B cell (primary cell): ENCODE results near the gene VAV3. TPM values are rescaled to one million over a fixed set of nuclear protein-coding genes. Genes with fewer than 3 reads are reported as not detected.

Source experiments
- ATAC-seq: fragments of 200-7000 bp; cut with Tn5 transposase; one replicate; pipeline ENCODE4 v1.10.0; 2021; ENCODE audit warnings: low read depth, mild to moderate bottlenecking, moderate number of reproducible peaks, moderate library complexity
- CTCF ChIA-PET: fragments of 350-600 bp; sonication (Branson Sonifier 250); formaldehyde crosslinking; loops from one replicate; lab custom pipeline; 2021; ENCODE audit warnings: antibody characterized with exemption, inconsistent platforms; lab: Charles Lee
- POLR2A ChIA-PET: fragments of 350-600 bp; sonication (Branson Sonifier 250); formaldehyde crosslinking; loops from one replicate; lab custom pipeline; 2021; ENCODE audit warnings: antibody characterized with exemption; lab: Charles Lee
- DNase-seq: peaks from one replicate; pipeline ENCODE4 v3.0.0; 2013
- H2AFZ ChIP-seq: 2 replicates; pipeline ENCODE4 v1.6.1; 2012; ENCODE audit warnings: mild to moderate bottlenecking, low read depth, low read length; ENCODE audit not compliant: insufficient read depth, poor library complexity, severe bottlenecking
- H3K27ac ChIP-seq, 2 donors: 1 replicate in 1 of 2; 2 replicates in 1 of 2; pipeline ENCODE4 v1.5.1; 2012 to 2013; ENCODE audit warnings: low read length in 2 of 2, mild to moderate bottlenecking in 2 of 2, moderate library complexity in 1 of 2
- H3K27me3 ChIP-seq, 4 experiments: fragments of 200-600 bp in 1 of 4; sonication (generic) in 1 of 4; replicated peaks in 1 of 4; 1 replicate in 2 of 4; 2 replicates in 2 of 4; pipeline versions ENCODE4 v1.6.1 to v1.7.0; 2013 to 2016; ENCODE audit warnings: low read length in 3 of 4, mild to moderate bottlenecking in 2 of 4, mixed read lengths in 1 of 4, moderate library complexity in 1 of 4; ENCODE audit not compliant: insufficient read depth in 4 of 4, control insufficient read depth in 3 of 4; ENCODE audit errors: control extremely low read depth in 1 of 4
- H3K36me3 ChIP-seq, 2 experiments: replicated peaks in 1 of 2; 1 replicate in 1 of 2; 2 replicates in 1 of 2; pipeline versions ENCODE4 v1.6.1 to v1.7.1; 2013; ENCODE audit warnings: low read length in 1 of 2; ENCODE audit not compliant: insufficient read depth in 2 of 2, control insufficient read depth in 1 of 2; ENCODE audit errors: control extremely low read depth in 1 of 2, extremely low read depth in 1 of 2
- H3K4me1 ChIP-seq, 2 donors: fragments of 200-600 bp in 1 of 2; sonication (generic) in 1 of 2; 1 replicate in 1 of 2; 2 replicates in 1 of 2; pipeline versions ENCODE4 v1.5.1 to v1.6.1; 2013 to 2017; ENCODE audit warnings: low read length in 2 of 2; ENCODE audit not compliant: control insufficient read depth in 2 of 2, insufficient read depth in 2 of 2
- H3K4me2 ChIP-seq: replicated peaks from 2 replicates; pipeline ENCODE3; 2012; ENCODE audit warnings: mild to moderate bottlenecking, low read depth, low read length; ENCODE audit not compliant: poor library complexity, severe bottlenecking
- H3K4me3 ChIP-seq, 5 experiments: fragments of 200-600 bp in 1 of 5; sonication (generic) in 1 of 5; 1 replicate in 3 of 5; 2 replicates in 2 of 5; pipeline versions ENCODE4 v1.5.1 to v1.7.0; 2011 to 2016; ENCODE audit warnings: low read length in 4 of 5, mild to moderate bottlenecking in 4 of 5, low read depth in 2 of 5, control low read depth in 1 of 5, moderate library complexity in 1 of 5; ENCODE audit not compliant: insufficient read depth in 1 of 5; ENCODE audit errors: control extremely low read depth in 1 of 5, extremely low read depth in 1 of 5
- H3K79me2 ChIP-seq: fragments of 200-600 bp; sonication (generic); one replicate; pipeline ENCODE4 v1.6.0; 2016; ENCODE audit warnings: low read length; ENCODE audit not compliant: control insufficient read depth, insufficient read depth
- H3K9ac ChIP-seq: fragments of 200-600 bp; sonication (generic); 2 replicates; pipeline ENCODE4 v1.6.1; 2017; ENCODE audit warnings: mild to moderate bottlenecking, low read length, moderate library complexity
- H3K9me3 ChIP-seq, 3 donors: one replicate each; pipeline versions ENCODE4 v1.6.1 to v1.7.1; 2013; ENCODE audit warnings: low read length in 2 of 3; ENCODE audit not compliant: control insufficient read depth in 2 of 3, insufficient read depth in 1 of 3; ENCODE audit errors: control extremely low read depth in 1 of 3
- H4K20me1 ChIP-seq: 2 replicates; pipeline ENCODE4 v1.6.0; 2012; ENCODE audit warnings: mild to moderate bottlenecking, low read length; ENCODE audit not compliant: insufficient read depth, control insufficient read depth, poor library complexity, severe bottlenecking
- H3K27ac Mint-ChIP-seq: one replicate; pipeline ENCODE4 v1.8.0; 2021; ENCODE audit warnings: mixed read lengths
- H3K27me3 Mint-ChIP-seq: one replicate; pipeline ENCODE4 v1.8.0; 2021; ENCODE audit warnings: mixed read lengths
- H3K4me1 Mint-ChIP-seq: one replicate; pipeline ENCODE4 v1.8.0; 2021; ENCODE audit warnings: mixed read lengths
- H3K4me3 Mint-ChIP-seq: one replicate; pipeline ENCODE4 v1.8.0; 2021; ENCODE audit warnings: mixed read lengths
- H3K9me3 Mint-ChIP-seq: one replicate; pipeline ENCODE4 v1.8.0; 2022; ENCODE audit warnings: mixed read lengths; ENCODE audit not compliant: insufficient read depth
- CTCF ChIP-seq: fragments of 200-600 bp; IDR thresholded peaks from one replicate; pipeline ENCODE4 v1.8.0; 2022; ENCODE audit warnings: antibody characterized with exemption, mild to moderate bottlenecking
- EZH2 ChIP-seq: IDR thresholded peaks from 2 replicates; pipeline ENCODE4 v1.6.1; 2012; ENCODE audit warnings: borderline replicate concordance, low read depth, mild to moderate bottlenecking, moderate library complexity, low read length; ENCODE audit not compliant: insufficient read depth, poor library complexity, severe bottlenecking
- WGBS: methylation state at CpG from one replicate; pipeline ENCODE4 v1.1.5; 2013; ENCODE audit warnings: missing lambda C conversion rate; ENCODE audit not compliant: insufficient coverage; 5-methylcytosine and 5-hydroxymethylcytosine counted together
- intact Hi-C: fragments of 100-400 bp; cut with micrococcal nuclease; formaldehyde crosslinking; loops from one replicate; pipeline ENCODE4 v1.10.0; 2022
- polyA plus RNA-seq: library from polyadenylated mRNA; depleted of rRNA; stranded (reverse); fragments of >200 nt; gene quantifications from 2 replicates; pipeline ENCODE4 v1.2.3, GENCODE V29; 2012
- total RNA-seq, 2 donors: library from RNA; stranded (reverse); fragments of 120-200 nt in 1 of 2; gene quantifications; 1 replicate in 1 of 2; 2 replicates in 1 of 2; pipeline versions ENCODE4 v1.2.3 to v1.2.4, GENCODE V29; 2013 to 2022

The VAV3 gene
- total and polyA plus RNA-seq, 2 donors (not counting 1 experiment from before 2014, with no cell fraction given) = 14.8 to 32.5 TPM

GRCh38 chr1:107625405-107626029 lies 339.5 kb downstream of the VAV3 start:
- ATAC-seq (no peak), DNase-seq (no peak)
- Mint-ChIP-seq H3K4me1 (peaks cover 11% of the 10 kb centered on the region), H3K4me3 (no peak overlapping the region), H3K27ac (no peak overlapping the region), H3K27me3 (no peaks in the 10 kb centered on the region), H3K9me3 (no peaks in the 10 kb centered on the region)
- CTCF ChIA-PET = no interaction called here
- no peak overlapping the region for H2AFZ ChIP-seq
- peaks cover 13 to 21% of the 10 kb centered on the region in 2 experiments for H3K36me3 ChIP-seq
- H3K4me1 ChIP-seq = no peaks in the 10 kb centered on the region
- no peaks in the 10 kb centered on the region for H4K20me1 ChIP-seq
- intact Hi-C loops = no loop called here
- POLR2A ChIA-PET = no interaction called here
- no peak overlapping the region for H3K9ac ChIP-seq
- no peak overlapping the region for H3K4me2 ChIP-seq
- no peak for TF ChIP-seq CTCF
- no peak for TF ChIP-seq EZH2
- H3K27ac ChIP-seq = no peak overlapping the region
- no peaks in the 10 kb centered on the region for H3K27me3 ChIP-seq
- peaks cover 0 to 17% (median 0%) of the 10 kb centered on the region in 3 donors for H3K9me3 ChIP-seq
- WGBS = no CpG with 5 or more reads among the region's 4 CpGs
- no peak overlapping the region for H3K4me3 ChIP-seq
- H3K79me2 ChIP-seq = no peaks in the 10 kb centered on the region

- H3K9ac ChIP-seq = no peak overlapping the region
- H3K4me2 ChIP-seq = no peak overlapping the region
- H3K36me3 ChIP-seq = peaks cover 17 to 26% of the 10 kb centered on the region in 2 experiments
- no peak overlapping the region for H2AFZ ChIP-seq
- H3K9me3 ChIP-seq = peaks cover 0 to 17% (median 0%) of the 10 kb centered on the region in 3 donors
- ATAC-seq = no peak
- no peaks in the 10 kb centered on the region for H3K27me3 ChIP-seq
- Mint-ChIP-seq H3K4me1 (peaks cover 13% of the 10 kb centered on the region), H3K27ac (no peak overlapping the region), H3K4me3 (no peak overlapping the region), H3K9me3 (no peaks in the 10 kb centered on the region), H3K27me3 (no peaks in the 10 kb centered on the region)
- H4K20me1 ChIP-seq = peaks cover 5% of the 10 kb centered on the region
- no peak for DNase-seq
- H3K4me1 ChIP-seq = no peaks in the 10 kb centered on the region
- H3K27ac ChIP-seq = no peak overlapping the region
- intact Hi-C loops = no loop called here
- POLR2A ChIA-PET = no interaction called here
- H3K79me2 ChIP-seq = no peaks in the 10 kb centered on the region
- no peak for TF ChIP-seq CTCF
- TF ChIP-seq EZH2 = no peak
- CTCF ChIA-PET = no interaction called here
- H3K4me3 ChIP-seq = no peak overlapping the region
- no CpG with 5 or more reads among the region's 2 CpGs for WGBS
These were observed 341.5 kb downstream of the VAV3 start for GRCh38 chr1:107623431-107623830.
